Effector CD8-positive, alpha-beta T cell (primary cell): ENCODE measurements around the gene HMCES.
"Not testable (repeated sequence)": the region's sequence is repeated elsewhere in the genome, so short reads cannot be mapped to it uniquely, and the experiment has no call there.

Source experiments
- DNase-seq: peaks from one replicate; lab custom pipeline; 2025; lab: John Stamatoyannopoulos, UW

Gene HMCES

DNA sequence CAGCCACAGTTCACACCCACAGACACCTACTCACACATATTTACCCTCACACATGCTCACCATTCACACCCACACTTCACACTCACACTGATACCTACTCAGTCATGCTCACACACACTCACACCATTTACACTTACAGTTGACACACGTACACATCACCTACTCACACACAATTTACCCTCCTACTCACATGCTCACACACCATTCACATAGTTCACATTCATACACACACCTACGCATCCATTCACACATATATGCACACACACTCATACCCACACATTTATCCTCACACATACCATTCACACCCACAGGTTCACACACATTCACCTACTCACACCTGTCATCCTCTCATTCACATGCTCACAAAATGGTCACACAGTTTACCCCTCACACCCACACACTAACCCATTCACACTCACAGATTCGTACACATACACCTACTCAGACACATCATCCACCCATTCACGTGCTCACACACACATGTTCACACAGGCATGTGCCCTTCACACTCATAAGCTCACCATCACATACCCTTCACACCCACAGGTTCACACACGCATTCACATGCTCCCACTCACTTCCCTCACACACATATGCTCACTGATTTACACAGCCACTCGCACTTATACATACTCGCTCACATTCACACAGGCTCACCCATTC is 42.3 kb downstream of the HMCES start:
- DNase-seq: no peak

DNA sequence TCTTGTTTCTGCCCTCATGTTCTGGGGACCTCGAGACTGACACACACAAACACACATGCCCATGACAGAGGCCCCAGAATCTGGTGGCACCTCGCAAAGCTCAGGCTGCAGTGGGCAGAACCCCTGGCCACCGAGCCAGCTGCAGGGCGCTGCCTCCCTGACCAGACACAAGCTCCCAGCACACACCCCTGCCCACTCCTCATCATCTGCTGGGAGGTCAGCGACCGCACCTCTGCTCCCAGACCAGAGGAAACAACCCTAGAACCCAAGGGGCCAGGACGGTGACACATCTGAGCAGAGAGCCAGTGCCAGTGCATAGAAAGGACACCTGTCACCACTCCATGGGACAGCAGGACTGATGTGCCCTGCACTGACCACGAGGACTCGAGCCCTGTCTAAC is 43.2 kb downstream of the HMCES start:
- DNase-seq: no peak

DNA sequence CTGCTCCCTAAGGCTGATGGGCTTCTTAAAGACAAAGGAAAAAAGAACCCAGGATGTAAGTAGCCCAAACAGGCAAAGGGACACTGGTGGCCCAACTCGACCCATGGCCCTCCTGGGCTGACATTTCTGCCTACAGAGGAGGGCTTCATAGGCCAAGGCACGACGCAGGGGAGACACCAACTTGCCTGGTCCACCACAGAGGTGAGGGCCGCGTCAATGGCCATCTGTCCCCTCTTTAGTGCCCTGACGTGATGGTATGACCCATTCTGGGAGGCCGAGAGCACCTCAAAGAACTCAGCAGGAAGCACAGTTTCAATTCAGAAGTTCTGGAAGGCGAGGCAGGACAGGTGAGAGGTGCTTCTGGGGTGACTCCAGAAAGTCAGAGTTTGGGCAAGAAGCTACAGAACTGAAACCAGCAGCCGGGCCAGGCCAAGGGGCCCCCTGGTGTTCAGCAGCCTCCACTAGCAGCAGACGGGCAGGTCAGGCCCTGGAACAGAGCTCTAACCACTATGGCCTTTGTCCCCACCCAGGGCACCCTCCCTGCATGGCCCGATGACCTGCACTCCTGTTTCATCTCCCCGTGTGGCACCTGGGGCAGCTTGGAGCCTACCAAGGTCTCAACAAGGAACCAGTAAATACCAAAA is 45.1 kb downstream of the HMCES start:
- DNase-seq: no peak

- no peak for DNase-seq
Measured at GRCh38 chr3:129324855-129325254, 46.2 kb downstream of the HMCES start.

DNA sequence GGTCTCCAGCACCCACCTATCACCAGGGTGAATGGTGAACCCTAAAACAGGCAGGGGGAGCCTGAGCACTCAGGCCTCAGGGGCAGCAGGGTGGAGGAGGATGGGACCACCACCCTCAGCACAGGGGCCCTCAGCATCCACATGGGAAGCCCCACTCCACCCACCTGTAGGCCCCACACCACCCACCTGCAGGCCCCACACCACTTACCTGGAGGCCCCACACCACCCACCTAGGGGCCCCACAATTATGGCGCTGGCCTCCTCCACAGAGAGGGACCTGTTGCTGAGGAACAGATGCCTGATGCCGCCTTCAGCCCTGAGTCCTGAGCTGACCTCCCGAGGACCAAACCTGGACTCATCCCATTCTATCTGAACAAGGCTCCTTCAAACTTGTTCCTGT is 46.7 kb downstream of the HMCES start:
- no peak for DNase-seq

DNA sequence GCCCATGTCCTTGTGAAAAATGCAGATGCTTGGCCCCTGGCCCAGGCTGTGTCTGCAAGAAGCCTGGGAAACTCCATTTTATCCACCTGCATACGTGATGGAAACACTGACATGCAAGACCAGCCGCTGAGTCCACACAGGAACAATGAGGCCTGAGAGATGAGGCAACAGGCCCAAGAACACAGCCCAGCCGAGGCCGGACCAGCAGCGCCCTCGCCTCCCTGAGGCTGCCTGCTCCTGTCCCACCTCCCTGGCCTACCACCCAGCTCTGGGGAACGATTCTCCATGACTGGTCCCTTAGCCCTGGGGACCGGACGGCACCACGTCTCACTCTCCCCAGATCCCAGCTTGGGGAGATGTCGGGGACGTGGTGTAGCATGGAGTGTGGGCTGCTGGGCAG is 47.5 kb downstream of the HMCES start:
- no peak for DNase-seq

- no peak for DNase-seq
Measured at GRCh38 chr3:129326595-129326994, 47.9 kb downstream of the HMCES start.

DNA sequence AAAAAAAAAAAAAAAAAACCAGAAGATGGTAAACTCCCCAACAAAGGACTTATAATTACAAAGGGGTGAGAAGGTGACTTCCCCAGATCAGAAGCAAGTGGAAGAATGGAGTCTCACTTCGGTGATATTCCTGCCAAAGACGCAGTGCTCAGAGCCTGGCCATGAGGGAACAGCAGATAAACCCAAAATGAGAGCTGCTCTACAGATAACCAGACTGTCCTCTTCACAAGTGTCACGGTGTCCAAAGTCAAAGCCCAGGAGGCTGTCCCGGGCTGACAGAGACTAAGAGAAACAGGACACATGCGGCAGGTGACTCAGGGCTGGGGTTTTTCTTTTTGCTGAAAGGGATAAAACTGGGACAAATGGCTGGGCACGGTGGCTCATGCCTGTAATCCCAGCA is 48.8 kb downstream of the HMCES start:
- DNase-seq: no peak

GRCh38 chr3:129329858-129330257 is 51.2 kb downstream of the HMCES start:
- no peak for DNase-seq

DNA sequence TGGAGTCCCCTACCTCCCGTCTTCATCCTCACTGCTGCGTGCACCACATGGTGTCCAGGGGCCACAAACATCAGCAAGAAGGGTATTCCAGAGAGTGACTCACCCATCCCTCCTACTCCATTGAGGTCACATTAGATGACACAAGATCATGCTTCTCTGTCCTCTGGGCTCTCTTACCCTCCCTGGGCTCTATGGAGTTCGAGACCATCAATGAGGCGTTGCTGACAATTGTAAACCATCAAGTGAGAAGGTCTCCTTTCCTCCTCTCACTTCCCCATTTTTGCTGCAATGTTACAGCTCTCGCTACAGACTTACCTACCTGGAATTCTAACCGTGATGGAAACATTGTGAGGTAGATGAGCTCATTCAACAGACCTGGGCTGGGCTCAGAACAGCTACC is 51.7 kb downstream of the HMCES start:
- DNase-seq: no peak

GRCh38 chr3:129333891-129334290 is 55.2 kb downstream of the HMCES start:
- DNase-seq: no peak

GRCh38 chr3:129336093-129336706 is 57.5 kb downstream of the HMCES start:
- DNase-seq: no peak

GRCh38 chr3:129337719-129338118 is 59.0 kb downstream of the HMCES start:
- not testable (repeated sequence) for DNase-seq

- DNase-seq: not testable (repeated sequence)
Measured at GRCh38 chr3:129339186-129339585, 60.5 kb downstream of the HMCES start.

DNA sequence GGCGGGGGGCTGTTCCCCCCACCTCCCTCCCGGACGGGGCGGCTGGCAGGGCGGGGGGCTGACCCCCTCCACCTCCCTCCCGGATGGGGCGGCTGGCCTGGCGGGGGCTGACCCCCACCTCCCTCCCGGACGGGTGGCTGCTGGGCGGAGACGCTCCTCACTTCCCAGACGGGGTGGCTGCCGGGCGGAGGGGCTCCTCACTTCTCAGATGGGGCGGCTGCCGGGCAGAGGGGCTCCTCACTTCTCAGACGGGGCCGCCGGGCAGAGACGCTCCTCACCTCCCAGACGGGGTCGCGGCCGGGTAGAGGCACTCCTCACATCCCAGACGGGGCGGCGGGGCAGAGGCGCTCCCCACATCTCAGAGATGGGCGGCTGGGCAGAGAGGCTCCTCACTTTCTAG is 61.2 kb downstream of the HMCES start:
- not testable (repeated sequence) for DNase-seq

DNA sequence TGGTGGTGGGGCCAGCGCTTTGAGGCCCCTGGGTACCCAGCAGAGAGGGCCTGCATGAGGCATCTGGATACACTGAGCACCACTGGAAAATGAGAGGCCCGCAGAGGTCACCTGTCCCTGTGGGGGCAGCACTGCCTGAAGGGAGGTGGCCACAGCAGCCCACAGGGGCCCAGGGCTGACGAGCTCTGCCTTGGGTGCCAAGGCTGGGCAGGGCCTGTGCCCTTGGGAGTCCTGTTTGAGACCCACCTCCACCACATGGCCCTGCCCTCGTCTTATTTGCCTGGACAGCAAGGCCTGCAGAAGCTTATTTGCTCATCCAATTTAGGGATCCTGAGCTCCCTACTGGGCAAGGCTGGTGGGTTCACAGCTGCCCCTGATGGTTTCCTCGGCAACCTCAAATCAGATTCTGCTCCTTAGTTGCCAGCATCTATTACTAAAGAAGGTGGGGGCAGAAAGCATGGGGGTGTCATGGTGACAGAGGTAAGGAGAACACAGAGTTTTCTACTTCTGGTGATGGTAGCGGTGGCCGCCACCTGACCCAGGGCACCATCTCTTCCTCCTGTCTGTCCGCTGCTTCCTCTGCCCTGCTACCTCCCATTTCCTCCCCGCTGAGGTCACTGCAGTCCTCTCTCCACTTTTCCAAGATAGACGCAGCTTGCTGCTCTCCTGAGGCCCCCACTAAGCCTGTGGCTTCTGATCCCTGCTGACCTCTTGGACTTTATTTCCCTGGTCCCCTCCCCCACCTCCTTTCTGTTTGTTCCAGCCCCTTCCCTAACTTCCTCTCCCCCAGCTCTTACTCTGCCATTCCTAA is 62.9 kb downstream of the HMCES start:
- no peak for DNase-seq

GRCh38 chr3:129343643-129344360 is 65.1 kb downstream of the HMCES start:
- no peak for DNase-seq

DNA sequence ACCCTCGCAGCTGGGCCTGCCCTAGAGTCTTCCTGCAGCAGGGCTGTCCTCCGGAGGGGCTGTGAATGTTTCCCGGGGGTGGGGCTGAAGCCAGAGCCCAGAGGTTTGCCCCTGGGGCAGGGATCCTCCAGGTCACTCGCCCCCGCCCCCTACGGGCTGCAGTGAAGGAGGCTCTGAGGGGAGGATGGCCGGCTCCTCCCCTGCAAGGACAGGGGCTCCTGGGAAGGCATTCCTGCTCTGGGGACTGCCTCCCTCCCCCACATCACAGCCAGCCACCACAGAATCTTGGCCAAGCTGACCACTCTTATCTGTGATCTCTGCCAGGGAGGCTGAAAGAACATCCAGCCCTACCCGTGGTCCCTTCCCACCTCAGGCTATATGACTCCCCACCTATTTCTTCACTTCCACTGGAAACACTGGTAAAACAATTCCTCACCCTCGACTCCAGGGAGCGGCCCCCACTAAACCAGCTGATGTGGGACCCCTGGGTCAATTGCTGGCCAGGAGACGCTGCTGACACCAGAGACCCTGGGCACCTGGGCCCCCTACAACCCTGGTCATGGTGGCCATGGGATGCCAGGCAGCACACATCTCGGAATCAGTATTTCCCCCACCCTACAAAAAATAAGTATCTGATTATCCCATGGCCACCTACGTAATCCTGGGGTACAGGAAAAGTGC is 66.0 kb downstream of the HMCES start:
- no peak for DNase-seq

DNA sequence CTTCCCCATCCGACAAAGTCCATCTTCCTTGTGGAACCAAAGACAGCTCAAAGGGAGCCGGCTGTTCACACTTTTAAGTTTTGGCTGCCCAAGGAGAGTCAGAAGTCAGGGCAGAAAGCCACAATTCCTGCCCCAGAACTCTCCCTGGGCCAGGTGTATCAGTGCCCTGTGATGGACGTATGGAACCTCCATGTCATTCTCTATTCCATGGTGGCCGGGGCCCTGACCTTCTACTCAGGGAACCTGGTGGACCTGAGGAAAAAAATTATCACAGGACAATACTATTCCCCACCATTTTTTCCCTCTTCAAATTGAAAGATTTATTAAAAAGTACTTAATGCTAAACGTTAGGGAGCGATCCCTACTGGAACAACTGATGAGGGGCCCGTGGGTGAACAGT is 66.6 kb downstream of the HMCES start:
- no peak for DNase-seq

DNA sequence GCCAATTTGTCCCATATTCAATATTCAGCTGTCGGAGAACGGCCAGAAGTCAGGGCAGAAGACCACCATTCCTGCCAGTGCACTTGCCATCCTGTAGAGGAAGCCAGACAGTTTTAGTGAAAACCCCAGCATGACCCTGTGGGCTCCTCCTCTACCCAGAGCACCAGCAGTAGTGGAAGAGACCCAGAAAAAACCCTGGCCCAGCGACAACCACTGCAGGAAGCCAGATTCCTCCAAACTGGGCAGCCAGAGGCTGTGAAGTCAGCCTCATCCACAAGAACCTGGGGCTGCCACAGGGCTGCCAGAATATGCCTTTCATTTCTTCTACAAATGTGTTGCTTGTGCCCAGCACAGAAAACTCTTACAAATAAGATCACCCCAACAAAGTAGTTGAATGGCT is 67.3 kb downstream of the HMCES start:
- DNase-seq: no peak

DNA sequence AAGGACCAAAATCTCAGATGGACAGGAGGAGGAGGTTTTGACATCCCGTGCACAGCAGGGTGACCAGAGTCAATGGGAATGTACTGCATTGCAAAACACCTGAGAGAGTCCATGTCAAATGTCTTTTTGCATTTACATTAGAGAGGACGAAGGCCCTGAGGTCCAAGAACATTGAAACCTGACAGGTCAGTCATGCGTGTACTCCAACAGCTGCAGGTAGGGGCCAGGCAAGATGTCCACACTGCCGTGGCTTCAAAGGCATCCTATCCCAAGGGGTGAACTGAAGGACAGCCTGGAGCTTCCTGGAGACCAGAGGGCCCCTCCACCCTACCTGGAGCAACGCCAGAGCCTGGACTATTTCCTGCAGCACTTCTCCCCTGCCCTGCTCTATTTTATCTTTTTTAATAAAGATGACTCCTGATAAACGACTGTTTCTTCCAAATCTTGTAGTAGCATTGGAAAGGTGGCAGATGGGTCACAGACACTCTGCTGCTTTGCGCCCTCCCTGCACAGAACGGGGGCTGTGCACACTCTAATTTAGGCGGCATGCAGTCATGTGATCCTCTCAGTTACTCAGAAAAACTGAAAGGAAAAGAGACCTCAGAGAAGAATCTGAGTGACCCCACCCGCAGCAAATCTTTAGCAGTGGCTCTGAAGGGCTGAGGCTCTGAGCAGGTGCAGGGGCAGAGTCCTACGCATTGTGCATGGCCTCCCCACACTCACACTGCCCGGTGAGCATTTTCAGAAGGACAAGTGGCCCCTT is 68.2 kb downstream of the HMCES start:
- no peak for DNase-seq
